ENCODE measurements around the gene LNPEP.

GRCh38 chr5:96984506-96985192 lies 48.8 kb downstream of the LNPEP start:
- TF ChIP-seq CTCF (conservative IDR thresholded peaks at IDR 0.05) = no peak
- no peak for TF ChIP-seq EZH2 (IDR thresholded peaks at IDR 0.05; ENCODE audit: low read depth)
